ENCODE measurements around the gene SUSD4. TPM values are rescaled to one million over a fixed set of nuclear protein-coding genes. Genes with fewer than 3 reads are reported as not detected.

The SUSD4 gene
- total RNA-seq, 1 donor from 2014 or later: not detected

DNA sequence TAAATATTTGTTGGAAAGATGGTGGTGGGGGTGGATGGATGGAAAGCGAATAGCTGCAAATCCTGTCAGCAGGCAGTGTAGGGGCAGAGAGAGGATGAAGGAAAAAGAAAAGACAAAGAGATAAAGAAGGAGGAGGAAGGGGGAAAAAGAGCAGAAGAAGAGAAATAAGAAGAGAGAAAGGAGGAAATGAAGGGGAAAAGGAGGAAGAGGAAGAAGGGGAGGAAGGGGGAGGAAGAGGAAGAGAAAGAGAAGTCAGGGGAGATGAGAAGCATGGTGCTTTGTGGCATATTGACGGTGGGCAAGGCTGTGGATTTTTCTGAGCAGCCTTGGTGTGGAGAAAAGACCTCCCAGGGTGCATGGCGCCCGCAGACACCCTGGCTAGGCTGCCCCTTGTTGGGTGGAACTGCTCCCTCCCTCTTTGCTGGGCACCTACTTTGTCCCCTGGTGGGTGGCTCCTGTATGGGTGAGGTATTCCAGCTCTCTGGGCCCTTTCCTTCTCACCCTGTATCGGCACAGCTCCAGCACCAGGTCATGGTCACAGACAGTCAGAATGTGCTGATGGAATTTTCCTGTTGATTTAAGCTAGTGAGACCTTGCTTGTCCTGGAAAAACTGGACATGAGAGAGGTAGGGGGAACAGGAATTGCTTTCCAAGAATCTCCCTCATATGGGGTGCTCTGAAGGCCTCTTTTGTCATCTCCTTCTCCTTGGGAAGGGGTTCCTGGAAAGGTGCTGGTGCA, 175.2 kb downstream of the SUSD4 start:
- no peak for DNase-seq (ENCODE audit: low spot score)

DNA sequence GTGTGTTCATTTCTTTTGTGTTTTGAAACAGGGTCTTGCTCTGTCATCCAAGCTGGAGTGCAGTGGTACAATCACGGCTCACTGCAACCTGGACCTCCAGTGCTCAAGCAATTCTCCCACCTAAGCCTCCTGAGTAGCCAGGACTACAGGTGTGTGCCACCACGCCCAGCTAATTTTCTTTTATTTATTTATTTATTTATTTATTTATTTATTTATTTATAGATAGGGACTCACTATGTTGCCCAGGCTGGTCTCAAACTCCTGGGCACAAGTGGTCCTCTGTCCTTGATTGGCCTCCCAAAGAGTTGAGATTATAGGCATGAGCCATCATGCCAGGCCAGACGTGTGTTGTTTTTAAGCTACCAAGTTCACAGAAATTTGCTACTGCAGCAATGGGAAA, 177.2 kb downstream of the SUSD4 start:
- no peak for DNase-seq (ENCODE audit: low spot score)

DNA sequence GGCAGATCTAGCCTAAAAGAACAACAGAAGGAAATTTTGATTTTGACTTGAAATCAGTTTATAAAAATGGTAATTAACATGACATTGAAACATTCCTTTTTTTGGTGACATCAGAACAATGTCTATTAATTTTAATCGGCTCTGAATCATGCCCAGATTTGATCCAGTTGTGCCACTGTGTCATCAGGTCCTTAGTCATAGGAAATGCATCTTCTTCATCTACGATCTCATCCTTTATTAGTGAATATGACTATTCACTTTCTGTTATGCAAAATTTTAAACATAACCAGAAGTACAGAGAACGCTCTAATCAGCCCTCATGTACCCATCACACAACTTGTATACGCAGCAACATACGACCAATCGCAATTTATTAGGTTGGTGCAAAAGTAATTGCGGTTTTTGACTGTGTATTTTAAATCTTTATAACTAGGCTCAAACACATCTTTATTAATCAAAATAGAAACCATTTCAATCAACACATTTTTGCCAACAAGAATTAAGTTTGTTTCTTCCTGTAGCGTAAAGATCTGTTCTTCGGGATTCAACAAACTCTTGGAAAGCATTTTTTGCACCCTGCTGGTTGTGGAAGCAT, 180.6 kb downstream of the SUSD4 start:
- DNase-seq (ENCODE audit: low spot score): no peak

DNA sequence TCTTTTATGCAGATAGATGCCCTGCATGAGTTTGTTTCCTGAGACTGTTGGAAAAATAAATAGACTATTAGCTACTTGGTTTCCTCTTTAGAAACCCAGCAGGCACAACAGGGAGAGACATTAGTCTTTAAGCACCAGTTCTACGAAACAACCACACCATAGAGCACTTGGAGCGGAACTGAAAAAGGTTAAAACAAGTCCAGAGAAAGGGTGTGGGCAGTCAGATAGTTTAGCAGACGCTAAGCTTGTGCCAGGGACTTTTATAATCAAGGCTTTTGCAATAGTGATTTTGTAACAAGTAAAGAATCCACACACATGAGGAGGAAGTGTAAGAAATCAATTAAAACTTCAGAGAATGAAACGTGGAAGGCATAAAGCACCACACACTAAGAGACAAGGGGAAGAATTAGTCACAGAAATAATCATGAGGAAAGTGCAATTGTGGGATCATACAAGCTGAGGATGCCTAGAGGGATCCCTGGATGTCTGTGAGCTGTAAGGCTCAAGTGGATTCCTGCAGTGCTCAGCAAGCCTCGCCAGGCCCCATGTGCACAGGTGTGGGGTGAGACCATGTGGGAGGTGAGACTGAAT, 183.2 kb downstream of the SUSD4 start:
- DNase-seq (ENCODE audit: low spot score): no peak

DNA sequence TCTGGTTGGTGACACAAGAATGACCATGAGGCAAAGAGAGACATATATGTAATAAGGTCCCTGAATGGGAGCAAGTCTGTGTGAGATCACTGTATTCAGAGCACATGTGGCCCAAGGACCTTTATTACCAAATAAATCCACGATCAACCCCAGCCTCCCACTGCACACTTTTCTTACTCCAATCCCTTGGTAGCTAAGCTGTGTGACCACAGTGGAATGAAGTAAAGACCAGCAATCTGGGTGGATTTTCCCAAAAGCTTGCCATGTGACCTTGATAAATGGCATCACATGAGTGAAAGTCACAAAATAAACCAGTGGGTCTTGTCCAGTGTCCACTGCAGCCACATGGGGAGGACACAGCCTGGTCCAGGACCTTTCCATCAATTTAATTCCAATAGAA, 184.2 kb downstream of the SUSD4 start:
- DNase-seq (ENCODE audit: low spot score): no peak

DNA sequence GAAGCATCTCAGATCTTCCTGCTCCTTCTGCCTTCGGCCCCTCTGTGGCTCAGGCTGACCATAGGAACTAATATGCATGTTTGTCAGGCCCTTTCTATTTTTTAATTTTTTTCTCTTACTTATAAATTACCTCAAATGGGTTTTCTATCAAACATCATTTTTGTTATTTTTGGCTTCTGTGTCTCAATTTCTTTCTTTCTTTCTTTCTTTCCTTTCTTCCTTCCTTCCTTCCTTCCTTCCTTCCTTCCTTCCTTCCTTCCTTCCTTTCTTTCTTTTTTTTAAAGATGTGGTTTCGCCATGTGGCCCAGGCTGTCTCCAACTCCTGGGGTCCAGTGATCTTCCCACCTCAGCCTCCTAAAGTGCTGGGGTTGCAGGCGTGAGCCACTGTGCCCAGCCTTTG, 184.7 kb downstream of the SUSD4 start:
- no peak for DNase-seq (ENCODE audit: low spot score)

DNA sequence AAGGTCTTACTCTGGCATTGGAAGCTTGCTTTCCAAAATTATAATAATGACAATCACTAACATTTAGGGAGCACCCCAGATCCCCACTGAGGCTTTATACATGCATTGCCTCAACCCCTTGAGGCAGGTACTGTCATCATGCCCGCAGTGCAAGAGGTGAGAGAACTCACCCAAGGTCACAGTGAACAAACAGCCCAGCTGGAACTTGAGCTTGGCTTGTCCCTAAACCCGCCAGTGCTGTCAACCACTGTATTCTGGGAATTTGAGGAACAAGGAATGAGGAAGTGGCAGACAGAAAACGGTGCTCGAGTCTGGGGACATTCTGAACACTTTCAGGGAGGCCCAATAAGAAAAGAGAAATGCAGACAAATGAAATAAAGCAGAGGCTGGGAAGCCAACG, 186.3 kb downstream of the SUSD4 start:
- no peak for DNase-seq (ENCODE audit: low spot score)

DNA sequence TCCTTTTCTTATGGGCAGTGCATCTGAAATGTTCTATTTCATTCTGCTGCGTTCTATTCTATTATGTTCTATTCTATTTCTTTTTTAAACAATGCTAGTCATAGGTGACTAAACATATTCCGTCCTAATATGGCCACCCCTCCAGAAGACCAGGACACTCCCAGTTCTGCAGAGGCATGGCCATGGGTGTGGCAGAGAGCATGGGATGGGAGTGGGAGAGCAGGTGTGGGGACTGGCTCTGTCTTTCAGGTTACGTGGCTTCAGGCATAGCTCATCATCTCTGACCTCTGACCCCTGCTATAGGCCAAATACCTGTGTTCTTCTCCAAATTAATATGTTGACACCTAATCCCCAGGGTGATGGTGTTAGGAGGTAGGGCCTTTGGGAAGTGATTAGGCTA, 187.5 kb downstream of the SUSD4 start:
- no peak for DNase-seq (ENCODE audit: low spot score)

DNA sequence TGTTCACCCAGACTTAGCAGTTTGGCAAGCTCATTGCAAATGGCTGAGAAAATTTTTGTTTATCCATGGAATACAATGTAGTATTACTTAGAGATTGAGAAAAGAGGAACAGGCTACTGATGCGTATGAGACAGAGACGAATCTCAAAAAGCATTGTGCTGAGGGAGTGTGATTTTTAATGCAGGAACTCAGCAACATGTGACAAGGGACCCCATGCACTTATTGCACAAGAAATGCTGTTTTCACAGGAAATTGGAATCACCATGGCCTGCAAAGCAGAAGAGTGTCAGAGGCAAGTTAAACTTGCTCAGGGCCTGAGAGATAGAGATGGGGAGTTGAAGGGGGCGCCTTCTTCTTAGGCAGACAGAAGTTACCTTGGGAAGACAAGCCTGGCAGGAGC, 188.3 kb downstream of the SUSD4 start:
- DNase-seq (ENCODE audit: low spot score): no peak

DNA sequence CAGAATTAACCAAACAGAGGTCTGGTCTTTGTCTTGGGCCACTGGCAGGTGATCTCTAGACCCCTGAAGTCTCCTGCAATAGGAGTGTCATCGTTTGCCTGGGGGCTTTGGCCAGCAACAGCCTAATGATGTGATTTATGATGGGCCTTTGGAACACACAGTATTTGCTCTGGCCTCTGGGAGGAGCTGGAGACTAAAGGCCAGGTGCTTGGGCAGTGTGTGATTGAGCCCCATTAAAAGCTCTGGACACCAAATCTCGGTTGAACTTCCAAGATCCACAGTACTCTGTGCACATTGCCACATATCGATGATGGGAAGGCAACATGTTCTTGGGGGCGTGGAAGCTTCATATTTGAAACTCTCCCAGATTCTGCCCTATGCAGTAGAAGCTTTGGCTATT, 188.9 kb downstream of the SUSD4 start:
- DNase-seq (ENCODE audit: low spot score): no peak

Other genes with a start within 250 kb of the SUSD4 start
- 10.5 TPM for gene TLR5, start 220.9 kb downstream of the SUSD4 start, total RNA-seq
- not detected for gene CCDC185, start 29.2 kb upstream of the SUSD4 start, total RNA-seq